ENCODE measurements around the gene FAM135A. TPM values are rescaled to one million over a fixed set of nuclear protein-coding genes. Genes with fewer than 3 reads are reported as not detected.

FAM135A gene
- polyA plus RNA-seq, 1 experiment, result 2.9 TPM

DNA sequence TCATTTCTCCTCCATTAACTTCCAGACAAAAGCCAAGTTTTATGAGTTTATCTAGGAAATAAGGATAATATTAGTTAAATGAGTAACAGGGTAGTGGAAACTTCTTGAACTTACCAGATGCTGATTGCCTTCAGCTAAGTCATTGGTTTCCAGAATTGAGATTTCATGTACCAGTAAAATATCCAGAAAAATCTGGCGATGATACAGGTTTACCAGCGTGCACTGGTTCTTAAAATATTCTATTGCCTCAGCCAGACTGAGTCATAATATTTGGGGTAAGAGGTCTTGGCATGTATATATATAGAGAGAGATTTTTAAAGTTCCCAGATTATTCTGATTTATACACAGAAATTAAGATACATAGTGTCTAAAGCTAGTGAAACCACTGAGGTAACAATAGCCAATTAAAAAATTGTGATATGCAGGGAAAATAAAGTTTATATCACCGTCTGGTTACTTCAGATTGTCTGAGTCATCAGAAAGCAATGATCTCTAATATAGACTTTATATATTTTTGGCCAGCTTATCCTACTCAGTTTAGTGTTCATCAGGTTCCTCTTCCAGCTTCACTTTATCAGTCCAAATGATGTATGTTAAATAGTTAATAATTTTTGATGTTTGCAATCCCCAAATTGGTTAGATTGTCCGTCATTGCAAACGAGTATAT lies 113.9 kb downstream of the FAM135A start:
- ChIA-PET CTCF (interaction anchor here (1.4 kb wide), 1 partner anchor 23 kb away, joined by 3 read pairs; no protein-coding TSS in a partner anchor), POLR2A (no interaction called here)
- no peaks in the 10 kb centered on the region for H3K36me3 ChIP-seq (ENCODE audit: control insufficient read depth, insufficient read depth, low read length)
- H3K4me3 ChIP-seq (ENCODE audit: low read depth, low read length), result no peak overlapping the region
- no peaks in the 10 kb centered on the region for H3K27me3 ChIP-seq (ENCODE audit: control insufficient read depth, insufficient read depth, low read length)
- TF ChIP-seq, protein P1, sequence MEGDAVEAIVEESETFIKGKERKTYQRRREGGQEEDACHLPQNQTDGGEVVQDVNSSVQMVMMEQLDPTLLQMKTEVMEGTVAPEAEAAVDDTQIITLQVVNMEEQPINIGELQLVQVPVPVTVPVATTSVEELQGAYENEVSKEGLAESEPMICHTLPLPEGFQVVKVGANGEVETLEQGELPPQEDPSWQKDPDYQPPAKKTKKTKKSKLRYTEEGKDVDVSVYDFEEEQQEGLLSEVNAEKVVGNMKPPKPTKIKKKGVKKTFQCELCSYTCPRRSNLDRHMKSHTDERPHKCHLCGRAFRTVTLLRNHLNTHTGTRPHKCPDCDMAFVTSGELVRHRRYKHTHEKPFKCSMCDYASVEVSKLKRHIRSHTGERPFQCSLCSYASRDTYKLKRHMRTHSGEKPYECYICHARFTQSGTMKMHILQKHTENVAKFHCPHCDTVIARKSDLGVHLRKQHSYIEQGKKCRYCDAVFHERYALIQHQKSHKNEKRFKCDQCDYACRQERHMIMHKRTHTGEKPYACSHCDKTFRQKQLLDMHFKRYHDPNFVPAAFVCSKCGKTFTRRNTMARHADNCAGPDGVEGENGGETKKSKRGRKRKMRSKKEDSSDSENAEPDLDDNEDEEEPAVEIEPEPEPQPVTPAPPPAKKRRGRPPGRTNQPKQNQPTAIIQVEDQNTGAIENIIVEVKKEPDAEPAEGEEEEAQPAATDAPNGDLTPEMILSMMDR (IDR thresholded peaks at IDR 0.05; ENCODE audit: insufficient read depth, low read depth, low read length), result no peak
- no peak for DNase-seq (ENCODE audit: low read depth)

DNA sequence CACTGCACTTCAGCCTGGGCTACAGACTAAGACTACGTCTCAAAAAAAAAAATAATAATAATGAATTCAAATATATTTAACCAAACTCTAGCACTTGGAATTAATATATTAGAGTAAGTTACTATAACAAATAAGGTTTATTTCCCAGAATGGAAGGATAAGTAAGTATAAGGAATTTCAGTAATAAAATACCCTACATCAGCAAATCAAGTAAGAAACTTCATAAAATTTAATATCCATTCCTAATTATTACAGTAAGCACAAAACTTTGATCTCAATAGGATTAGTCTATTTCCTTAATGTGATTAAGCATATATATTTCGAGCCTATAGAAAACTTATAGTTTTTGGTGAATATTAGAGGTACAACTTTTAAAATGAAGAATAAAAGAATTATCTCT lies 116.7 kb downstream of the FAM135A start:
- ChIA-PET CTCF (no interaction called here), POLR2A (no interaction called here)
- no peaks in the 10 kb centered on the region for H3K27me3 ChIP-seq (ENCODE audit: control insufficient read depth, insufficient read depth, low read length)
- TF ChIP-seq, protein P1 (IDR thresholded peaks at IDR 0.05; ENCODE audit: insufficient read depth, low read depth, low read length), result no peak
- H3K4me3 ChIP-seq (ENCODE audit: low read depth, low read length), result no peak overlapping the region
- H3K36me3 ChIP-seq (ENCODE audit: control insufficient read depth, insufficient read depth, low read length), result 0 out of 2 replicates have a peak, but pooled peaks cover under 1% of the 10 kb centered on the region
- no peak for DNase-seq (ENCODE audit: low read depth)

DNA sequence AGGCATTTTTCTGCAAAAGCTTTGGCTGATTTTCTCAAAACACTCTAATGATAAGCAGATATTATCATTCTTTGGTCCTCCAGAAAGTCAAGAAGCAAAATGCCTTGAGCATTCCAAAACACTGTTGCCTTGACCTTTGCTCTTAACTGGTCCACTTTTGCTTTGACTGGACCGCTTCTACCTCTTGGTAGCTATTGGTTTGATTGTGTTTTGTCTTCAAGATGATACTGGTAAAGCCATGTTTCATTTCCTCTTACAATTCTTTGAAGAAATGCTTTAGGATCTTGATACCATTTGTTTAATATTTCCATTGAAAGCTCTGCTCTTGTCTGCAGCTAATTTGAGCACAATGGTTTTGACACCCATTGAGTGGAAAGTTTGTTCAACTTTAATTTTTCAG lies 117.8 kb downstream of the FAM135A start:
- POLR2A ChIA-PET, result no interaction called here
- no peak for DNase-seq (ENCODE audit: low read depth)
- CTCF ChIA-PET, result interaction anchor here (0.8 to 1.2 kb wide), 2 partner anchors 10 to 353 kb away, joined by 3 to 4 read pairs; no protein-coding TSS in a partner anchor
- TF ChIP-seq, protein P1 (IDR thresholded peaks at IDR 0.05; ENCODE audit: insufficient read depth, low read depth, low read length), result no peak
- Histone ChIP-seq H3K4me3 (ENCODE audit: low read depth, low read length) (no peak overlapping the region), H3K27me3 (ENCODE audit: control insufficient read depth, insufficient read depth, low read length) (no peaks in the 10 kb centered on the region), H3K36me3 (ENCODE audit: control insufficient read depth, insufficient read depth, low read length) (0 out of 2 replicates have a peak, but pooled peaks cover 3% of the 10 kb centered on the region)

DNA sequence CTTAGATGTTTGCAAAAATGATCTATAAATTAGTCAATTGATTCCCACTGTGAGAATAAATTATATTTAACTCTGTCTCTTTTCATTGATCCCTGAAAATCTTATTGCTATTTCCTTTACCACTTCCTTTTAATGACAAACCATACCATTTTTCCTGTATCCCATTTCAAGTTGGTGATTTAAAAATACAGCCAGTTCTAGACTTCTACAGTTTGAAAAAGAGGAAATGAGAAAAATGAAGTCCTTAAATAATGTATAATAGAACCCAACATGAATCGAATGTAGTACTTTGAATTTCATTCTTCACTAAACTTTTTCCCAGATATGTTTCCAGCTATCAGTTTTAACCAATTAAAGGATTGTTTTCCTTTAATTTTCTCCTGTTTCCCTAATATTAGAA lies 124.0 kb downstream of the FAM135A start:
- ChIA-PET CTCF (interaction anchor here (1.2 kb wide), 1 partner anchor 347 kb away, joined by 4 read pairs; no protein-coding TSS in a partner anchor), POLR2A (no interaction called here)
- no peak for DNase-seq (ENCODE audit: low read depth)
- Histone ChIP-seq H3K4me3 (ENCODE audit: low read depth, low read length) (no peak overlapping the region), H3K27me3 (ENCODE audit: control insufficient read depth, insufficient read depth, low read length) (no peaks in the 10 kb centered on the region), H3K36me3 (ENCODE audit: control insufficient read depth, insufficient read depth, low read length) (0 out of 2 replicates have a peak, but pooled peaks cover 3% of the 10 kb centered on the region)
- TF ChIP-seq, protein P1 (IDR thresholded peaks at IDR 0.05; ENCODE audit: insufficient read depth, low read depth, low read length), result no peak

DNA sequence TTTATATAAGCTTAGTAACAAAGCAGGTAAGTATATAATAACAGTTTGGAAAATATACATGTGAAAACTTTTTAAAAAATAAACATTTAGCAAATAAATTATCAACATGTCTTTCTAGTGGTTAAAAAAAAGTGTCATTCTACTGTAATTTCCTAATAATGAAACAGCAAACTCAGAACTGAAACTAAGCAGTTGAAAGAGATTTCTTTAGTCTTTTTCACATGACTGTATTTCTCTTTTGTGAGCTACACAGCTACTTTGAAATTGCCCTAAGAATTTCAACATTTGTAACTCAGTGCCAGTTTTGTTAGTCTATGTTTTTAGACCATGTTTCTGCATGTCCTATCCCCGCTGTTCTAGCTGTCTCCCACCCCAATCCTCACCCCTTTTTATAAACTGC lies 125.1 kb downstream of the FAM135A start:
- TF ChIP-seq, protein P1 (IDR thresholded peaks at IDR 0.05; ENCODE audit: insufficient read depth, low read depth, low read length), result no peak
- CTCF ChIA-PET, result interaction anchor here (0.6 kb wide), 1 partner anchor 9 kb away, joined by 3 read pairs; no protein-coding TSS in a partner anchor
- POLR2A ChIA-PET, result no interaction called here
- Histone ChIP-seq H3K4me3 (ENCODE audit: low read depth, low read length) (no peak overlapping the region), H3K27me3 (ENCODE audit: control insufficient read depth, insufficient read depth, low read length) (no peaks in the 10 kb centered on the region), H3K36me3 (ENCODE audit: control insufficient read depth, insufficient read depth, low read length) (0 out of 2 replicates have a peak, but pooled peaks cover 3% of the 10 kb centered on the region)
- DNase-seq (ENCODE audit: low read depth), result no peak
